AG09319 (cell line): Measurements from ENCODE around the gene PLA2G12B.

Source experiments
- DNase-seq: peaks from one replicate; pipeline ENCODE4 v3.0.0-alpha.2; 2010; ENCODE audit warnings: low read depth; ENCODE audit errors: extremely low read depth
- TF ChIP-seq, protein P1 (sequence below): IDR thresholded peaks from 2 replicates; pipeline ENCODE4 v1.5.1; 2011; ENCODE audit warnings: low read depth, mild to moderate bottlenecking, inconsistent platforms, low read length, moderate library complexity

PLA2G12B gene

DNA sequence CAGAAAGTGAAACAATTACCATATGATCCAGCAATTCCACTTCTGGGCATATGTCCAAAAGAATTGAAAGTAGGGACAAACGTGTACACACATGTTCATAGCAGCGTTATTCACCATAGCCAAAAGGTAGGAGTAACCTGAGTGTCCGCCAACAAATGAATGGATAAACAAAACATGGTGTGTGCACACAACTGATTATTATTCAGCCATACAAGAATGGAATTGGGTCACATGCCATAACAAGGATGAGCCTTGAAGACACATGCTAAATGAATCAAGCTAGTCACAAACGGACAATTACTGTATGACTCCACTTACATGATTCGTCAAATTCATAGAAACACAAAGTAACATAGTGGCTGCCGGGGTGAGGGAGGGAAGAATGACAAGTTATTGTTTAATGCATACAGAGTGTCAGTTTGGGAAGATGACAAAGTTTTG, 65.2 kb downstream of the PLA2G12B start:
- peak; percentile 0 for DNase-seq
- TF ChIP-seq, protein P1, sequence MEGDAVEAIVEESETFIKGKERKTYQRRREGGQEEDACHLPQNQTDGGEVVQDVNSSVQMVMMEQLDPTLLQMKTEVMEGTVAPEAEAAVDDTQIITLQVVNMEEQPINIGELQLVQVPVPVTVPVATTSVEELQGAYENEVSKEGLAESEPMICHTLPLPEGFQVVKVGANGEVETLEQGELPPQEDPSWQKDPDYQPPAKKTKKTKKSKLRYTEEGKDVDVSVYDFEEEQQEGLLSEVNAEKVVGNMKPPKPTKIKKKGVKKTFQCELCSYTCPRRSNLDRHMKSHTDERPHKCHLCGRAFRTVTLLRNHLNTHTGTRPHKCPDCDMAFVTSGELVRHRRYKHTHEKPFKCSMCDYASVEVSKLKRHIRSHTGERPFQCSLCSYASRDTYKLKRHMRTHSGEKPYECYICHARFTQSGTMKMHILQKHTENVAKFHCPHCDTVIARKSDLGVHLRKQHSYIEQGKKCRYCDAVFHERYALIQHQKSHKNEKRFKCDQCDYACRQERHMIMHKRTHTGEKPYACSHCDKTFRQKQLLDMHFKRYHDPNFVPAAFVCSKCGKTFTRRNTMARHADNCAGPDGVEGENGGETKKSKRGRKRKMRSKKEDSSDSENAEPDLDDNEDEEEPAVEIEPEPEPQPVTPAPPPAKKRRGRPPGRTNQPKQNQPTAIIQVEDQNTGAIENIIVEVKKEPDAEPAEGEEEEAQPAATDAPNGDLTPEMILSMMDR = no peak

DNA sequence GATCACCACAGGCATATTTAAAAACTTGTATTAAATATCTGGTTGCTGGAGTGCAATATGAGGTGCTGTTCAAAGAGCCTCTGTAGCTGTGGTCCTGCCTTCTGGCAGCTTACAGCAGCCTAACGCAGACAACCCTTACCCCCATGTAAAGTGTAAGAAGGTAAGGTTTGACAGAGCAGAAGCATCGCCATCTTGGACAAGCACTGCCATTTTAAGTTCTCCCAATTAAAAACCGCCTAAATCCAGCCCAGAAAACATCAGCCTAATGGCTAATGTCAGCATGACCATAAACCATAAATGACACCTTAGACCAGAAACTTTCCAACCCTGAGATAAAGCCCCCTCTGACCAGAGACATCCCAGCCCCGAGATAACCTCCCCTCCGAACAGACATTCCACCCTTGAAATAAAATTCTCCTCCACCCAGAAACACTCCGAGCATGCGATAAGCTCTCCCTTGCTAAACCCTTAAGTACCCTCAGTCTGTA, 66.4 kb downstream of the PLA2G12B start:
- TF ChIP-seq, protein P1 = no peak

DNA sequence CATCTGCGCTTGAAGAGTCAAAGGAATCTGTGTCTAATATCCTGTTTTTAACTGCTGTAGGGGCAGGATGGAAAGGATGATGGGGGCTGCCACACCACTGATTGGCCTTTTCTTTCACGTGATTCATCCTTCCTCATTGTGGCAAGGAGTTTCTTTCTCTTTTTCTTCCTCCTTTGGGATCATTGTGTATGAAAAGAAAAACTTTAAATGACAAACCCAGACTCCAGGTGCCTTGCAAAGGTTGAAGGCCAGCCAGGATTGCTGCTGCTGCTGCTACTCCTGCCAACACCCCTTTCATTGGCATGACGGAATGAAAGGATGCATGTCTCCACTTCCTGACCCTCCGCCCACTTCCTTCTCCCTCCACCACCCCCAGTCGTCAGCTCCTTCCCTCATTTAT, 67.6 kb downstream of the PLA2G12B start:
- no peak for DNase-seq
- TF ChIP-seq, protein P1 = no peak

More for the DNA sequence above, 66.4 kb downstream of the PLA2G12B start:
- no peak for DNase-seq

DNA sequence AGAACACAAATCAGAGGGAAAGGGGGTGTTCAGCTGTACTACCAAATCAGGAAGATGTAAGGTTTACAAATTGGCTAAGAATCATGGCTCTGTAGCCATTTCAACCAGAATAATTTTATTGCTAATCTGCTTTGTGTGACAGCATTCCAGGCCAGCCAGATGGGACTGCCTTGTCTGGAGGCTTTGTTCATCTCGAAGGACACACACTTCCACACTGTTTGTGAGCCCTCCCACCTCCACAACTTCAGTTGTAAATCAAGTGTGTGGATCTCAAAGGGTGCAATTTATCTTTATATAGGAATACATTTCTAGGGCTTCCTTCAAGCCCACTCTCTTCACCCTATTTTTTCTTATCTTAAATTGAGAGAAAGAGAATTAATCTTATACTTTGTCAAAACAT, 68.0 kb downstream of the PLA2G12B start:
- no peak for DNase-seq
- TF ChIP-seq, protein P1 = no peak

DNA sequence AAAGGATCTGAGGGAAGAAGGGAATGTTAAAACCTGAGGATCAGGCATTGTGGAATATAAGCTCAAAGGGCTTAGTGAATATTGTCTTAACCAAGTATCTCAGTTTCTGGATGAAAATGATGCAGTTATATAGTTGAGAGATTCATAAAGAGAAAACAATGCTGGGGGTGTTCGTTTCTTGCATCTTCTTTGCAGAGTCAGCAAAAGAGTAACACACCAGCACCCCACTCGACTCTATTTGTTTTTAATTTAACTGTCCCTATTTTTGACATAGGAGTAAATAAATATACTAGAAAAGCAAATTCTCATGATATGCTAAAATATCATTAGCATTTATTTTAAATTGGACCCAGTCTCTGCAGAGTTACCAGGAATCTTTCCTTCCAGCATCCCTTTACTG, 68.7 kb downstream of the PLA2G12B start:
- TF ChIP-seq, protein P1 = no peak

More for the DNA sequence above, 68.7 kb downstream of the PLA2G12B start:
- DNase-seq = no peak
